ENCODE results near the gene COX5B.
"Not testable (repeated sequence)": the region's sequence is repeated elsewhere in the genome, so short reads cannot be mapped to it uniquely, and the experiment has no call there.

Gene COX5B

GRCh38 chr2:97625354-97626048 lies 20.4 kb upstream of the COX5B start:
- H3K27me3 ChIP-seq (ENCODE audit: insufficient read depth, low read length); H3K4me1 ChIP-seq (ENCODE audit: insufficient read depth, low read length, severe bottlenecking); H3K4me3 ChIP-seq (ENCODE audit: low read depth, low read length, poor library complexity, severe bottlenecking); H3K4me2 ChIP-seq (ENCODE audit: low read length); H3K9me3 ChIP-seq (ENCODE audit: low read length); H3K36me3 ChIP-seq (ENCODE audit: insufficient read depth, low read length); H3F3A ChIP-seq (ENCODE audit: insufficient read depth, low read length); H3K9ac ChIP-seq (ENCODE audit: low read length); H2AFZ ChIP-seq (ENCODE audit: low read length); H3K79me2 ChIP-seq (ENCODE audit: insufficient read depth, low read length); H4K20me1 ChIP-seq (ENCODE audit: insufficient read depth, low read length); H3K9me2 ChIP-seq (ENCODE audit: low read depth, low read length); H3K27ac ChIP-seq (ENCODE audit: low read depth, low read length, poor library complexity, severe bottlenecking): not testable (repeated sequence)

DNA sequence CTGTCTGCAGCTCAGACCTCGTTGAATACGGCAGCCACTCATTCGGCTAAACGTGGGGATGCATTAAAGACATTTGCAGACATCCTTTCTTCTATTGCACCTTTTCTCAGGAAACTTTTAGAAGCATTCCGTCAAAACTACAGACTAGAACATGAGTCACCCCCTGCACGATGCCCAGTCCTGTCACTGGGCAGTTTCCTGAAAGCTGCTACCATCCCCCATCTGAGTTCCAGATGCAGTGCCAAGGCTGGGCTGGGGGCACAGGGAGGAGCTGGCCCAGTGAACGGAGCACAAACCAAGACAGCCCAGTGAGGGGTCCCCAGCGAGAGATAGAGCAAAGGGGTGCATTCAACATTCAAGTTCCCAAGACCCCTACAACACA lies 19.8 kb upstream of the COX5B start:
- H2AFZ ChIP-seq (ENCODE audit: low read length), result not testable (repeated sequence)

DNA sequence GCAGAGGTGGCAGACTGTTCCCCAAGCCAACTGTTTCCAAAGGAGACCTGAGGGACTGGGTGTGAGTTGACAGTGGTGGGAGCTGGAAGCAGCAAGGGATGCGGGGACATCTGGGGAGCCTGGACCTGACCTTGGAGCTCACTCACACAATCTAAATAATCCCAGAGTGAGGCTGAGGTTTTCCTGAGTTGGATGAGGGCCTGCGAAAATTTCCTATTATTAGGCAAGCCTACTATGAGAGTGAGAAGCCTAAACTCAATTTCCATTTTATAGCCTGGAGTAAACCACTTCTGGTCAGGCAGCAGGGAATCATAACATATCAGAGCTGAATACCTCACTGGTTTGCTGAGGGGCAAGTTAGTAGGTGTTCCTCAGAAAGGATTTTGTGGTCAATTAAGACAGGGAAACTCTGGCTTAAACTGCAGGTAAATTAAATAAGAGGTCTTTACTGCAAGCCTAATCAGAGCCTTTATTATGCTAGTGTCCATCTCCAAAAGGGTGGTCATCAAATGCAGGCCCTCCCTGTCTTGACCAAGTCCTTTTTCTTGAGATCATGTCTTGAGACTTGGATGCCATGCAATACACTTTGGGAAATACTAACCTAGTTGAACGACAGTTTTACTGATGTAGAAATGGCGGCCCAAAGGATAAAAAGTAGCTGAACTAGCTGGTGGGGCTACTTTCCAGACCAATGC lies 1.7 kb upstream of the COX5B start:
- Histone ChIP-seq H3K79me2 (ENCODE audit: insufficient read depth, low read length) (no peaks in the 10 kb centered on the region), H3K9me3 (ENCODE audit: low read length) (no peaks in the 10 kb centered on the region), H3K27me3 (ENCODE audit: insufficient read depth, low read length) (no peaks in the 10 kb centered on the region), H3K9ac (ENCODE audit: low read length) (no peak overlapping the region), H3K36me3 (ENCODE audit: insufficient read depth, low read length) (peaks cover 28% of the 10 kb centered on the region), H3F3A (ENCODE audit: insufficient read depth, low read length) (no peaks in the 10 kb centered on the region), H3K4me1 (ENCODE audit: insufficient read depth, low read length, severe bottlenecking) (peaks cover 16% of the 10 kb centered on the region), H4K20me1 (ENCODE audit: insufficient read depth, low read length) (no peaks in the 10 kb centered on the region), H3K9me2 (ENCODE audit: low read depth, low read length) (no peaks in the 10 kb centered on the region), H3K27ac (ENCODE audit: low read depth, low read length, poor library complexity, severe bottlenecking) (no peak overlapping the region), H2AFZ (ENCODE audit: low read length) (no peak overlapping the region), H3K4me3 (ENCODE audit: low read depth, low read length, poor library complexity, severe bottlenecking) (no peak overlapping the region), H3K4me2 (ENCODE audit: low read length) (no peak overlapping the region)
- no peak for TF ChIP-seq EZH2 (IDR thresholded peaks at IDR 0.05; ENCODE audit: borderline replicate concordance, low read length)
- TF ChIP-seq, protein P1, sequence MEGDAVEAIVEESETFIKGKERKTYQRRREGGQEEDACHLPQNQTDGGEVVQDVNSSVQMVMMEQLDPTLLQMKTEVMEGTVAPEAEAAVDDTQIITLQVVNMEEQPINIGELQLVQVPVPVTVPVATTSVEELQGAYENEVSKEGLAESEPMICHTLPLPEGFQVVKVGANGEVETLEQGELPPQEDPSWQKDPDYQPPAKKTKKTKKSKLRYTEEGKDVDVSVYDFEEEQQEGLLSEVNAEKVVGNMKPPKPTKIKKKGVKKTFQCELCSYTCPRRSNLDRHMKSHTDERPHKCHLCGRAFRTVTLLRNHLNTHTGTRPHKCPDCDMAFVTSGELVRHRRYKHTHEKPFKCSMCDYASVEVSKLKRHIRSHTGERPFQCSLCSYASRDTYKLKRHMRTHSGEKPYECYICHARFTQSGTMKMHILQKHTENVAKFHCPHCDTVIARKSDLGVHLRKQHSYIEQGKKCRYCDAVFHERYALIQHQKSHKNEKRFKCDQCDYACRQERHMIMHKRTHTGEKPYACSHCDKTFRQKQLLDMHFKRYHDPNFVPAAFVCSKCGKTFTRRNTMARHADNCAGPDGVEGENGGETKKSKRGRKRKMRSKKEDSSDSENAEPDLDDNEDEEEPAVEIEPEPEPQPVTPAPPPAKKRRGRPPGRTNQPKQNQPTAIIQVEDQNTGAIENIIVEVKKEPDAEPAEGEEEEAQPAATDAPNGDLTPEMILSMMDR (IDR thresholded peaks at IDR 0.05; ENCODE audit: low read length), result no peak

More for the DNA sequence above, 19.8 kb upstream of the COX5B start:
- H3K9me2 ChIP-seq (ENCODE audit: low read depth, low read length); H3F3A ChIP-seq (ENCODE audit: insufficient read depth, low read length); H3K9me3 ChIP-seq (ENCODE audit: low read length); H3K4me3 ChIP-seq (ENCODE audit: low read depth, low read length, poor library complexity, severe bottlenecking); H3K79me2 ChIP-seq (ENCODE audit: insufficient read depth, low read length); H3K9ac ChIP-seq (ENCODE audit: low read length); H4K20me1 ChIP-seq (ENCODE audit: insufficient read depth, low read length); H3K36me3 ChIP-seq (ENCODE audit: insufficient read depth, low read length); H3K27ac ChIP-seq (ENCODE audit: low read depth, low read length, poor library complexity, severe bottlenecking); H3K27me3 ChIP-seq (ENCODE audit: insufficient read depth, low read length); H3K4me2 ChIP-seq (ENCODE audit: low read length); H3K4me1 ChIP-seq (ENCODE audit: insufficient read depth, low read length, severe bottlenecking): not testable (repeated sequence)

GRCh38 chr2:97645112-97645694 lies 659 bp upstream of the COX5B start:
- Histone ChIP-seq H3K4me1 (ENCODE audit: insufficient read depth, low read length, severe bottlenecking) (peaks cover 16% of the 10 kb centered on the region), H3K4me3 (ENCODE audit: low read depth, low read length, poor library complexity, severe bottlenecking) (peak overlapping the region; percentile 96), H3K9me2 (ENCODE audit: low read depth, low read length) (no peaks in the 10 kb centered on the region), H3K9me3 (ENCODE audit: low read length) (no peaks in the 10 kb centered on the region), H3K79me2 (ENCODE audit: insufficient read depth, low read length) (no peaks in the 10 kb centered on the region), H3K9ac (ENCODE audit: low read length) (peak overlapping the region; percentile 68), H3K36me3 (ENCODE audit: insufficient read depth, low read length) (peaks cover 36% of the 10 kb centered on the region), H3K27me3 (ENCODE audit: insufficient read depth, low read length) (no peaks in the 10 kb centered on the region), H3K4me2 (ENCODE audit: low read length) (peak overlapping the region; percentile 83), H4K20me1 (ENCODE audit: insufficient read depth, low read length) (no peaks in the 10 kb centered on the region), H3F3A (ENCODE audit: insufficient read depth, low read length) (no peaks in the 10 kb centered on the region), H3K27ac (ENCODE audit: low read depth, low read length, poor library complexity, severe bottlenecking) (no peak overlapping the region), H2AFZ (ENCODE audit: low read length) (peak overlapping the region; percentile 50)
- TF ChIP-seq EZH2 (IDR thresholded peaks at IDR 0.05; ENCODE audit: borderline replicate concordance, low read length), result no peak
- TF ChIP-seq, protein P1 (IDR thresholded peaks at IDR 0.05; ENCODE audit: low read length), result no peak
